Measurements from ENCODE around the gene EPS8L3. TPM values are rescaled to one million over a fixed set of nuclear protein-coding genes. Genes with fewer than 3 reads are reported as not detected.

The EPS8L3 gene
- total RNA-seq, 2 donors from 2014 or later, result 0.19 TPM; not detected in 1

DNA sequence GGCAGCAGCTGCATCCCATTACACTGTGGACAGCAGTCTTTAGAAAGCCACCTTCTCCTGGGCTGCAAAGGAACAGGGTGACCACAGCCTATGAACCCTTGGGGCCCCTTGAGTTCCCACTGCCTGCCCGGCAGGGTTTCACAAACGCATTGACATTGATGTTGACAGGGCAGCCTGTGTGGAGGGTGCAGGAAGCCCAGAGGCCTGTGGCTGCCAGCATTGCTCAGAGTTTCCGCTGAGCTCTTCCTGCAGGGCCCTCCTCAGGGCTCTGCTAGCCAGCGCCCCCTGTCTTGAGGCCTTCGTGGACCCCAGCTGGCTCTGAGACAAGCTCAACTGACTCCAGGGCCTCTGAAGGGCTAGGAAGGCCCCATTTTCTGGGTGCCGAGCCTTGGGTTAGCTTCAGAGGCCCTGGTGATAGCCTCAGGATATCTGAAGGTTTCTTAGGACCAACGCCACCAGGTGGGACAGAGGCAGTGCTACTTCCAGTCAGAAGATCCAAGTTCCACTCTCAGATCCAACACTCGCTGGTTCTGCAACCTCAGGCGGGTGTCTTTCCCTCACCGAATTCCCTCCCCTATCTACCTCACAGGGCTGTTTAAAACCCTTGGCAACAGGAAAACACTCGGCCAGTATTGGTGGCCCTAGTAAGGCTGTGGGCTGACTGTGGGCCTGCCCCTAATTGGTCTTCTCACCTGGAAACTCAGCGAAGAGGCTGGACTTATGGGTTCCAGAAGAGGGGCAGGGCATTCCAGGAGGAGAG is 27.2 kb upstream of the EPS8L3 start:
- H3K27ac ChIP-seq, result peak overlapping the region; percentile 6 to 22
- no peaks in the 10 kb centered on the region for H3K36me3 ChIP-seq
- no peaks in the 10 kb centered on the region for H3K9me3 ChIP-seq
- DNase-seq (ENCODE audit: low spot score), result no peak
- peaks cover 0 to 64% of the 10 kb centered on the region in 2 donors for H3K4me1 ChIP-seq
- peak in 1 of 2 donors; percentile 60 for TF ChIP-seq CTCF (IDR thresholded peaks at IDR 0.05)
- H3K27me3 ChIP-seq, result no peaks in the 10 kb centered on the region
- H3K4me3 ChIP-seq, result no peak overlapping the region

DNA sequence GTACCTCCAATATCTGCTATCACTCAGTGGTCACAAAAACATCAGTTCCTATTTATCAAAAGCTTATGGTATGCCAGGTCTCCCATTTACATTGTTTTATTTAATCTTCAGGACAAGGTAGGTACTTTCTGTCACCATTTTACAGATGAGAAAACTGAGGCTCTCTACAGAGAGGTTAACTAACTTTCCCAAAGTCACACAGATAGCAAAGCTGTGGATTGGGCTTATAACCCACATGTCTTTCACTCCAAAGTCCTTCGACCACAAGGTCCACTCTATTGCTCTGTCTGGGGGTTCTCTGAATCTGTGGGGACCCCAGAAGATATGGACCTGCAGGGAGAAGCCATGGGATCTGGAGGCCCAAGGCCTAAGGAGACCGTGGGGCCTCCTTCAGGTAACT is 26.6 kb upstream of the EPS8L3 start:
- Histone ChIP-seq H3K27me3 (no peaks in the 10 kb centered on the region), H3K36me3 (no peaks in the 10 kb centered on the region), H3K4me1 (peaks cover 0 to 69% of the 10 kb centered on the region in 2 donors), H3K4me3 (no peak overlapping the region), H3K9me3 (no peaks in the 10 kb centered on the region), H3K27ac (peak overlapping the region in 1 of 2 donors; percentile 22)
- no peak for TF ChIP-seq CTCF (IDR thresholded peaks at IDR 0.05)
- no peak for DNase-seq (ENCODE audit: low spot score)

DNA sequence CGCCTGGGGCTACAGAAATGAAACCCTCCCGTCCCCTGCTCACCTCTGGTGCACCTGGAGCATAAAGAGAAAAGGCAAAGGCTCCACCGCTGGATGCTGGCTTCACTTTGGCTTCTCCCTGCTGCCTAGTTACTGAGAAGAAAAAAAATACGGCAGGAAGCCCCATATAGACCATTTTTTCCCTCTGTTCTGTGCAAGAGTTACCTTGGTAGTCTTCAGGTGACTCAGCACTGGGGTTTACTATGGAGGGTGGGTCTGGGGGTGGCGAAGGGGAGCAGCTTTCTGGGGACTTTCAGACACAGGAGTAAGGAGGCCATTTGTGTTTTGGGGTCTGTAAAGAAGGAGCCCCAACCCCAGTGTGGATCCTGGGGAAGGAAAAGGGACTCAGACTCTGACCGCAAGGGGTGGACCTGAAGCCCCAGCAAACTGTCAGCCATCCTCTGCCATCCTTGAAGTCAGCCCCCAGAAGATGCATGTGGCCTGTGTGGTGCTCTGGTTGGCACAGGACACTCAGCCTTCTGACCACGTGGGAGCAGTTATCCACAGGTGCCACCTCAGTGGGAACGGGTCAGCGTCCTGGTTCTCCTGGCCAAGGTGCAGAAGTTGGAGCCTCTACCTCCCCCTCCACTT is 25.9 kb upstream of the EPS8L3 start:
- no peak overlapping the region for H3K4me3 ChIP-seq
- no peak for TF ChIP-seq CTCF (IDR thresholded peaks at IDR 0.05)
- no peaks in the 10 kb centered on the region for H3K9me3 ChIP-seq
- DNase-seq (ENCODE audit: low spot score), result no peak
- H3K36me3 ChIP-seq, result no peaks in the 10 kb centered on the region
- no peaks in the 10 kb centered on the region for H3K27me3 ChIP-seq
- H3K27ac ChIP-seq, result no peak overlapping the region
- peaks cover 0 to 70% of the 10 kb centered on the region in 2 donors for H3K4me1 ChIP-seq

DNA sequence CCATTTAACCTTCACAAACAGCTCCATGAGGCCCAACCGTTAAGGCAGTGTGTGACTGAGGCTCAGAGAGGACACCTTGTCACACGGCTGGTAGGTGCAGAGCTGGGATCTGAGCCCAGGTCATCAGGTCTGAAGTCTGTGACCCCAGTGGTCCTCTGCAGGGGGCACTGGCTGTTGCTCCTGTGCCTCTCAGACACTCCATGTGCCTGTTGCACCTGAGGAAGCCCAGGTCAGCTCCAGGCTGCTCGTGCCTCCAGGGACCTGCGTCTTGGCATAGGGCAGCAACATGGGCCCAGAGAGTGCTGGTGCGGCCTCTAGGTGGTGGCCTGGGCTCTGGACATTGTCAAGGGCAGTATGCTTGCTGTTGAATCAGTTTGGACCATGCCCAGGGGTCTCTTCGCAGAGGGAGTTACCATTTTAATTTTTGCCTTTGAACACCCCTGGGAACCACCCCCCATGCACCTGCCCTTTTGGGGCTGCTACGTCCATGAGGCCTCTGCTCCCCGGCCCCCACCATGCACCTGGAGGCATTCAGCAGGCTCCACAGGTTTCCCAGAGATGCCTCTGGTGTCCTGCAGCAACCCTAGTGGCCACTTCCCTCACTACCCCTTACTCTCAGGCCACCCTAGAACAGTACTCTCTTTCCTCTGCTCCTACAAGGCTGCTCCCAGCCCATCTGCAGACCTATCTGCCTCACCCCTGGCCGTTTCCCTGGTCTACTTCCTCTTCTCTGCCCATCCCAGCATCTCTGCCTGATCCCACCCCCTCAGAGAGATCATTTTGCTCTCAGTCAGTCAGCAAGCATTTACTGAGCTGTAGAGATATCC is 25.2 kb upstream of the EPS8L3 start:
- TF ChIP-seq CTCF (IDR thresholded peaks at IDR 0.05), result peak in 1 of 2 donors; percentile 36
- no peak for DNase-seq (ENCODE audit: low spot score)
- no peaks in the 10 kb centered on the region for H3K9me3 ChIP-seq
- H3K27me3 ChIP-seq, result no peaks in the 10 kb centered on the region
- no peak overlapping the region for H3K4me3 ChIP-seq
- no peaks in the 10 kb centered on the region for H3K36me3 ChIP-seq
- no peak overlapping the region for H3K27ac ChIP-seq
- H3K4me1 ChIP-seq, result peaks cover 0 to 62% of the 10 kb centered on the region in 2 donors

DNA sequence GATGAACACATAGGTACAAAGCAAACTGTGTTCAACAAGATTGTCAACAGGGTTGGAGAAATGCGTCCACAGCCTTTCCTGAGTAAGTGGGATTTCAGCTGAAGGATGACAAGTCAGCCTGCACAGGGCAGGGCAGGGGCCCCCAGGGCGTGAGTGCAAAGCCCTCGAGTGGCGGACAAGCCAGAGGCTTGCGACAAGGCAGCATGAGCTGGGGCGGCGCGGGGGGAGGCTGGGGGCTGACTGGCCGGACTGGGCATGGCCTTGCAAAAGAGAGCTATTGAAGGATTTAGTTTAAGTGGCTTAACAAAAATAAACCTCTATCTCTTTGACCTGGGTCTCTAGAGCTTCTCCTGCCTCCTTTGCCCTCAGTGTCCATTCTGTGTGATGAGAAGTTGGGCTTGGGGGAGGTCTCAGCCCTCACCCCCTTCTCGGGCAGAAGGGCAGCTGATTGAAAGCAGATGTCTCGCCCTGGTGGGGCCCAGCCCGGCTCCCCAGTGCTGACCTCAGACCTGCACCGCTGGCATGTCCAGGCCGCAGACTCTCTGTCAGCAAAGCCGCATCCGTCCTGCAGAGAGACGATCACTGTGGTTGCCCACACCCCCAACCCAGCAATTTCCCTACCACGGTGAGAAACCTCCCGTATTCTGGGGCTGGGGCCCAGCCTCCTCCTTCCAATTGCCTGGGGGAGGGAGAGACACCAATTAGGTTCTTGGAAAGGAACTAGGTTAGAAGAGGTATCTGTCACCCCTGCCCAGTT is 24.3 kb upstream of the EPS8L3 start:
- no peak for TF ChIP-seq CTCF (IDR thresholded peaks at IDR 0.05)
- DNase-seq (ENCODE audit: low spot score), result no peak
- H3K36me3 ChIP-seq, result no peaks in the 10 kb centered on the region
- H3K27ac ChIP-seq, result no peak overlapping the region
- peaks cover 0 to 61% of the 10 kb centered on the region in 2 donors for H3K4me1 ChIP-seq
- no peaks in the 10 kb centered on the region for H3K9me3 ChIP-seq
- H3K27me3 ChIP-seq, result no peaks in the 10 kb centered on the region
- no peak overlapping the region for H3K4me3 ChIP-seq

All from right atrium auricular region (tissue), 2 donors.